Stimulated activated CD8-positive, alpha-beta memory T cell treated with anti-CD3 and anti-CD28 coated beads, Interleukin-12 subunit alpha, Interleukin-12 subunit beta, amount 100 ng/mL, for 1 hour (primary cell): ENCODE results near the gene C2orf76.
"Not testable (repeated sequence)": the region's sequence is repeated elsewhere in the genome, so short reads cannot be mapped to it uniquely, and the experiment has no call there.

Source experiments
- DNase-seq: peaks from one replicate; pipeline ENCODE4 v3.0.0-alpha.2; 2020; ENCODE audit warnings: low read depth

C2orf76 gene

DNA sequence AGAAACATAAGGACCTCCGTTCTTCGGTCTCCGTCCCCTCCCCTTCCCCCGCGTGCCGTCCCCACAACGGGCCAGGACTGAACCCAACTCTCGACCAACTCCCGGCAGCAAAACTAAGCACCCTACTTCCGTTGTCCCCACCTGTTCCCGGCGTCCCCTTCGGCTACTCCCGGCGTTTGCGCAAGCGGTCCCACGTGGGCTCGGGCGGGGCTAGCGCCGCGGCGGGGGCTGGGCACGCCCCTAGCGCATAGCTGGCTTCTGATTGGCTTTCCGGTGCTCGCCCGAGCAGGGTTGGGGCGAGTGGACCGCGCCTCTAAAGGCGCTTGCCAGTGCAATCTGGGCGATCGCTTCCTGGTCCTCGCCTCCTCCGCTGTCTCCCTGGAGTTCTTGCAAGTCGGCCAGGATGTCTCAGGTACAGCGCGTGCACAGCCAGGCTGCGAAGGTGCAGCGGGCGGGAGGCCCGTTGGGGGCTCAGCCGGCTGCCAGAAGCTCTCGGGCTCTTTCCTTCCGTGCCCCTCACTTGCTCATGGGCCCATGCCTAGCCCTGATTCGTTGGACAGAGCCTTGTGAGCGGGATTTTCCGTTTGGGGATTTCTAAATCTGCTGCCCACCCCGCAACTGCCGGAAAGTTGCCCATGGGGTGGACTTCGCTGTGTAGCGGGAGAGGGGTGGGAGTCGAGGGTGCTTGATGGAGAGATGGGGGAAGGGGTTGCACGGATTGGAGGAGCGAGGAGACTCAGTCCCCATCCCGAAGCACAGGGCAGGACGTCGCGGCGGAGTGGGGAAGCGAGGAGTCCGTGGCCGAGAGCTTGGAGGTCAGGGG is at the start of gene C2orf76, which contains the start of gene DBI:
C2orf76 (minus strand) TSS at position 186 of the 823 bp plus-strand sequence. CDS start 26,875 bp downstream, outside the sequence.
DBI (plus strand) TSS at position 329 of the 823 bp plus-strand sequence; CDS start at position 404, 75 bp downstream.
- peak; percentile 83 for DNase-seq

GRCh38 chr2:119415630-119416029 is 49.0 kb upstream of the C2orf76 start:
- DNase-seq: no peak

DNA sequence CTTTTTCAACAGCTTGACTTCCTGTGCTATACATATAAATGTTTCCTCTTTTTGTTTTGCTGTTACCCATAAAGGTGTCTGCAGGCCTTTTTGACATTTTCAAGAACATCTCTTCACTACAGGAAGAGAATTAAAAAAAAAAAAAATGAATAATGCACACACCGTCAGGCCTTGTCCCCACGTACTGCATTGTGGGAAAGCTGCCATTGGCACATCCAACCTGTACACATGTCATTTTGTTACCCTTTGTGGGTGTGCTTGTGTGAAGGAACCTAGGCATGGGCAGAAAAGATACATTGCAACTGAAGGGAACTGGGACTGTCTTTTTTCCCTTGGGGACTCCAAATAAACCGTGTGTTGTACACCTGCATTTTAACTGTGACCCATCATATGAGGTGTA is 48.3 kb upstream of the C2orf76 start:
- DNase-seq: no peak

DNA sequence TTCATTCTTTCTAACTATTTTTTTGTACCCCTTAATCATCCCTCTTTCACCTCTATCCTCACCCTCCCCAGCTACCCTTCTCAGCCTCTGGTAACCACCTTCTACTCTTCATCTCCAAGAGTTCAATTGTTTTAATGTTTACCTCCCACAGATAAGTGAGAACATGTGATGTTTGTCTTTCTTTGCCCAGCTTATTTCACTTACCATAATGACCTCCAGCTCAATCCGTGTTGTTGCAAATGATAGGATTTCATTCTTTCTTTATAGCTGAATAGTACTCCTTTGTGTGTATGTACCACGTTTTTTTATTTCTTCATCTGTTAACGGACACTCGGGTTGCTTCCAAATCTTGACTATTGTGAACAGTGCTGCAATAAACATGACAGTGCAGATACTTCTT is 42.9 kb upstream of the C2orf76 start:
- DNase-seq: no peak

DNA sequence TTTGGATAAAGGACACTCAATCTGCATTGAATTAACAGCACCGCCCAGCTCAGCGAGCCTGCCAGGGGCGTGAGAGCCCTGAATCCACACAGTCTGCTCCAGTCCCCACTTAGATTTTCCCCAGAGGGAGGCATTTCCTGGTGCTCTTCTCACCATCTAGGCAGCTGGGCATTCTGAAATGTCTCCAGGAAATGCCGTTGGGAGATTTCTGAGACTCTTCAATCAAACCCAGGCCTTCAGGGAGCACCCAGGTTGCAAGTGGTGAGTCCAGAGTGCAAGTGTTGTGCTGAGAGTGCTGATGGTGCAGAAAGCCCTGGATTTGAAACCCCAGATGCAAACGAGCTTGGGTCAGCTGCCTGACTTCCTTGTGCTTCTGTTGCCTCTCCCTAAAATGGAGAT is 41.6 kb upstream of the C2orf76 start:
- DNase-seq: no peak

DNA sequence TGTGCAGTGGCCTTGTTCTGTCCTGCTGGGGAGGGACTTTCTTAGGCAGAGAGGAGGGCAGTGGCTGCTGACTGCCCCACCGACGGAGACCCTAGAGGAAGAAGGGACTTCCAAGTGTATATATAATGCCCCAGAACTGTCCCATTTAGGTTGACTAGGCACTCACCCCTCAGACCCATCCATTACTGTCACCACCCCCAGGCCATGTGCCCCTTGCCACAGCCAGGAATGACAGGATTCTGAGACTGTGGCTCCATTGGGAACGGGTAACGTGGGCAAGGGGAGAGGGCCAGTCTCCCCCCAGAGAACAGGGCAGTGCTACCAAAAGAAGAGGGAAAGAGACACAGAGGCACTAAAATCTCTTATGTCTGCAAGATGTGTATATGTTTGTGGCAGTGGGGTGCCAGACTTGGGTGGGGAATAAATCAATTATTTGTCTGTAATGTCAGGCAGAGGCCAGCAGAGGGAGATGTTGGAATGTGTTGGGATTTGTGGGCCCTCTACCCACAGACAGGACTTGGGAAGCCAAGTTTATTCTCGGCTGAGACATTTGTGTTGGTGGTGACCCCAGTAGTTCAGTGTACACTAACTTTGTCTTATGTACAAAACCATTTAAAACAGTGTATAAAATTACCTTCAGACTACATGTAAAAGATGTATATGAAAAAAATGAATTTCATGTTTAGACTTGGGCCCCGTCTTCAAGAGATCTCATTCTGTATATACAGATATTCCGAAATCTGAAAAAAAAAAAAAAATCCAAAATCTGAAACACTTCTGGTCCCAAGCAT is 41.0 kb upstream of the C2orf76 start:
- DNase-seq: no peak

GRCh38 chr2:119405151-119405550 is 38.5 kb upstream of the C2orf76 start:
- DNase-seq: no peak

DNA sequence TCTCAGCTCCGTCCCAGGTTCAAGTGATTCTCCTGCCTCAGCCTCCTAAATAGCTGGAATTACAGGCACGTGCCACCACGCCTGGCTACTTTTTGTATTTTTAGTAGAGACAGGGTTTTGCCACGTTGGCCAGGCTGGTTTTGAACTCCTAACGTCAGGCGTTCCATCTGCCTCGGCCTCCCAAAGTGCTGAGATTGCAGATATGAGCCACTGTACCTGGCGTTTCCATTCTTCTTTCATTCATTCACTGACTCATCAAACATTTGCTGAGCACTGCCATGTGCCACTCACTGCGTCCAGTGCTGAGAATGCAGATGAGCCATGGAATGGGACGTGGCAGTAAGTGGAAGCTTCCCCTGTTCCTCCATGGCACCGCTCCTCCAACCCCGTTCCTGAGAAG is 37.0 kb upstream of the C2orf76 start:
- DNase-seq: not testable (repeated sequence)

GRCh38 chr2:119402645-119403560 is 36.3 kb upstream of the C2orf76 start:
- no peak for DNase-seq

GRCh38 chr2:119402106-119402505 is 35.5 kb upstream of the C2orf76 start:
- DNase-seq: no peak

DNA sequence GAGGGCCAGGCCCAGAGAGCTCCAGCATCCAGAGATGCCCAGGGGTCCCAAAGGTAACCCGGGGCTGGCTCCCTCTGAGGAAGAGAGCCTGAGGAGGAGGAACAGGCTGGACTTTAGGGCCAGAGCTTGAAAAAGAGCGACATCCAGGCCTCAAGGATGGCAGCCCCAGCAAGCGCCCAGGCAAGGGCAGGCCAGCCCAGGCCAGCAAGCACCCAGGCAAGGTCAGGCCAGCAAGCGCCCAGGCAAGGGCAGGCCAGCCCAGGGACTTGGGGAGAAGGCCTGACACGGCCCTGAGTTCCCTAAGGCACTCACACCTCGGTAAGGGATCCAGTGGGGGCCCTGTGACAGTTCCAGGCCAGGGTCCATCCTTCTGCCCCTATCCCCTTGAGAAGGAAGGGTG is 30.6 kb upstream of the C2orf76 start:
- DNase-seq: no peak

DNA sequence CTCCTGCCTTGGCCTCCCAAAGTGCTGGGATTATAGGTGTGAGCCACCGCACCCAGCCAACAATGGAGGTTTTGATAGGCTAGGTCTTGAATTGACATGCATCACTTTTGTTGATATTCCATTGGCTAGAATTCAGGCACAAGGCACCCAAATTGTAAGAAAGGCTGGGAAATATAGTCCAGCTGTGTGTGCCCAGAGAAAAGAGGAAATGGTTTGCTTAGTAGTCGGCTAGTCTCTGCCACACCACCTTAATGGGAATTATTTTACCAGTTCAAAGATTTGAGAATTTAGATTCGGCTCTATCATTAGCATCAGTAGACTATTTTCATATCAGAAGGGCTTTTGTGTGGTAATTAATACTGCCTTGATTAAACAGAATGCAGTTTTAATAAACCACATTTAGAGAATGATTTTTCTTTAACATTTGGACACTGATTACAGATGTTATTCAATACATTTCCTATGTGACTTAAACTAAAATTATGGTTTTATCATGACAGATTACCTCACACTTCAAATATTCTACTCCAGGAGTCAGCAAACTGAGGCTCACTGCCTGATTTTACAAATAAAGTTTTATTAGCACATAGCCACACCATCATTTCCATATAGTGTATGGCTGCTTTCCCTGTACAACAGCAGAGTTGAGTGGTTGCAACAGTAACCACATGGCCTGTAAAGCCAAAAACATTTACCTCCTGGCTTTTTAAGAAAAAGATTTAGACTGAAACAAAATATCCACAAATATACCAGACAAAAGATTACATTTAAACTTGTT is 27.5 kb upstream of the C2orf76 start:
- no peak for DNase-seq

- DNase-seq: no peak
These were observed 23.1 kb upstream of the C2orf76 start for GRCh38 chr2:119389615-119390306.

DNA sequence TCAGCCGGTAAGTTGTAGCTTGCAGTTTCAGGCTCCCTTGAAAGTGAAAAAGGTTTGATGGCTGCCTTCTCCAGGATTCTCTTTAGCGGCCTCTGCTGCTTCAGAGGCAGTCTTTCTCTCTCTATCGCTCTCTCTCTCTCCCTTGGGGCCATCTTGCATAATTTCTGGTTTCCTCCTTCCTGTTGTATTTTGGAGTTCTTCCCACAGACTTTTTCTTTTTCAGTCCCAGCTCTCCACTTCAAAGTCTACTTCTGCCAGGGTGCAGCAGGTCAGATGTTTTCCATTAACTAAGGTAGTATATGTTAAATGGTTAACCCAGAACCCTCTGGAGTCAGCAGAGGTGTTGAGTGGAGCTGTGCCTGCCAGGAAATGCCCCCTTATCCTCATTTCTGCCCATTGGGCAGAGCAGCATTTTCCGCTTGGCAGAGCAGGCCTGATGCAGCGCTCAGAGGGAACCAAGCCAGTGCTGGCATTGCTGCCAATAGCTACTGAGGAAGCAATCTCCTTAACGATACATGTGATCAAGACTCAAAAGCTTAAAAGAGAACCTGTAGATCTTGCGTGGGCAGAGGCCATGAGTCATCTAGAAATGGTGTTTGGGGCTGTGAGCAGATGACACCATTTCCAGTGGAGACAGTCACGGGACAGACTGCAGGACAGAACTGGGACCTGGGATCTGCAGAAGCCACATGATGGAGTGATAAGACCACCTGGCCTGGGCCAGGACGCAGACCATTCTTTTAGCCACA is 20.9 kb upstream of the C2orf76 start:
- no peak for DNase-seq

- DNase-seq: no peak
These were observed 18.8 kb upstream of the C2orf76 start for GRCh38 chr2:119385466-119385865.

- DNase-seq: no peak
These were observed 18.3 kb upstream of the C2orf76 start for GRCh38 chr2:119384971-119385370.

DNA sequence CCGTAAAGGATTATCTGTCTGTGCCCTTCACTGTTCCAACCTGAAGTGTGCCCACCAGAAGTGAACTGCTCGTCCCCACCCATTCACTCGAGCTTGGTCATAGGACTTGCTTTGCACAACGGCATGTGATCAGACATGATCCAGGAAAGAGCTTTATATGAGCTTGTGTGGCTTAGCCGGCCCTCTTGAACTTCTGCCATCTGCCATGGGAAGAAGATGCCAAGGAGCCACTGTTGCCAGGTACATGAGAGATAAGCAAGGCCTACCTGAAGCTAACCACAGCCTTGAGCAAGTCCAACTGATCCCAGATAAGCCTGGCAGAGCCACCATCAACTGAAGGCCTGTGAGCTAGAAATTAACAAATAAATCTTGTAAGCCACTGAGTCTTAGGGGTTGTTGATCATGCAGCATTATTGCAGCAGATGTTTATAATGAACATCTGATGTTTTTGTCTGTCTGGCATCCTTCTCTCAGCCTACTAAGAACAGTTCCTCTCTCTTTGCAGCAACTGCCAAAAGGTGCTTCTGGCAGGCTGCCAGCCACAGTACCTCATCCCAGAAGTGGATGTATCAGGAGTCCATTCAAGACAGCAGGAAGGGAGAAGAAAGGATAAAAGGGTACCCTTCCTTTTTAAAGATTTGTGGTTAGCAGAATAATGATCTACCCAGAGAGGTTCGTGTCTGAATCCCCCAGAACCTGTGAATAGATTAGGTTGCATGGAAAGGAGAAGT is 16.9 kb upstream of the C2orf76 start:
- no peak for DNase-seq

- no peak for DNase-seq
These were observed 11.9 kb upstream of the C2orf76 start for GRCh38 chr2:119378566-119378965.

GRCh38 chr2:119377993-119378345 is 11.3 kb upstream of the C2orf76 start:
- no peak for DNase-seq
